Measurements from ENCODE around the gene MPEG1.

MPEG1 gene

GRCh38 chr11:59225017-59225416 lies 12.3 kb upstream of the MPEG1 start:
- TF ChIP-seq CTCF (IDR thresholded peaks at IDR 0.05; ENCODE audit: borderline replicate concordance, insufficient read depth, low read depth, low read length): no peak
- no peak overlapping the region for H3K4me3 ChIP-seq (ENCODE audit: low read depth, low read length)

GRCh38 chr11:59224351-59224928 lies 11.7 kb upstream of the MPEG1 start:
- no peak overlapping the region for H3K4me3 ChIP-seq (ENCODE audit: low read depth, low read length)

GRCh38 chr11:59223611-59224010 lies 10.9 kb upstream of the MPEG1 start:
- H3K4me3 ChIP-seq (ENCODE audit: low read depth, low read length): no peak overlapping the region
- no peak for TF ChIP-seq CTCF (IDR thresholded peaks at IDR 0.05; ENCODE audit: borderline replicate concordance, insufficient read depth, low read depth, low read length)

More at GRCh38 chr11:59224351-59224928, 11.7 kb upstream of the MPEG1 start:
- TF ChIP-seq CTCF (IDR thresholded peaks at IDR 0.05; ENCODE audit: borderline replicate concordance, insufficient read depth, low read depth, low read length): no peak

DNA sequence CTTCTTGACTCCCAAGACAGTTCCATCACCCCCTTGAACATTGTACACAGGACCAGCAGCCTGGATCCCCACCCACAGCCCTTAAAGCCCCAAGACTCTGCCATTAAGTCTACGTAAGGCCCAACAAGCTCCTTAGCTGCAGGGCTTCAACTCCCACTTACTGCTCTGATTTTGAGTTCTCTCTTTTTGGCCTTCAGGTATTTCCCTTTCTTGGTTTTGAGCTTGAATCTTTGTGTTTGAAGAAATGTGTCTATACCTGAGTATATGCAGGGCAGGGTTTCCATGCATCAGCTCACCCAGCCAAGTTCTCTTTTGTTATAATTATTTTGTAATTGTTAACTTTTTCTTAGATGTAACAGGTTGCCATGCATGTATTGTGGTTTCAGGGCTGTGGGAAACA lies 10.4 kb upstream of the MPEG1 start:
- H3K4me3 ChIP-seq (ENCODE audit: low read depth, low read length): no peak overlapping the region
- no peak for TF ChIP-seq CTCF (IDR thresholded peaks at IDR 0.05; ENCODE audit: borderline replicate concordance, insufficient read depth, low read depth, low read length)

- TF ChIP-seq CTCF (IDR thresholded peaks at IDR 0.05; ENCODE audit: borderline replicate concordance, insufficient read depth, low read depth, low read length): no peak
- no peak overlapping the region for H3K4me3 ChIP-seq (ENCODE audit: low read depth, low read length)
Measured at GRCh38 chr11:59222464-59223060, 9.8 kb upstream of the MPEG1 start.

- H3K4me3 ChIP-seq (ENCODE audit: low read depth, low read length): no peak overlapping the region
- no peak for TF ChIP-seq CTCF (IDR thresholded peaks at IDR 0.05; ENCODE audit: borderline replicate concordance, insufficient read depth, low read depth, low read length)
Measured at GRCh38 chr11:59221441-59221840, 8.7 kb upstream of the MPEG1 start.

DNA sequence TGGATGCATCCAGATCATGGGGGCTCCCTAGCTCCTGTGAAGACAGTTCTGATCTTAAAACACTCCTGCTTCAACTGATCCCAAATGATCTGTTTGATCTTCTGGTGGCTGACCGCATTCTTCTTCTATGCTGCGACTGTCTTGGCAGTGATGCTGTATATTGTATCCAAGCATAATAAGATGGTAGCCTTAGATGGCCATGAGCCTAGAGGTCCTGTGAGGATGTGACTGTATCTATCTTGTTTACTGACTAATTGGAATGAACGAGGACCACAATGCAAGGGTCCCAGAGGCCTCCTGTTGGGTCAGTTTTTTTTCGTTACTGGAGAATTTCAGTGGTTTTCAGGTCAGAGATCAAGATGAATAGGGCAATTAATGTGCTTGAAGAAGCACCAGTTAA lies 7.1 kb upstream of the MPEG1 start:
- TF ChIP-seq CTCF (IDR thresholded peaks at IDR 0.05; ENCODE audit: borderline replicate concordance, insufficient read depth, low read depth, low read length): no peak
- H3K4me3 ChIP-seq (ENCODE audit: low read depth, low read length): no peak overlapping the region

Data from GM12875 (cell line).